LNCAP (cell line): Measurements from ENCODE around the gene EFCAB13.

Experiments used
- CTCF ChIP-seq: fragments of 450-650 bp; IDR thresholded peaks from 2 replicates; pipeline ENCODE4 v1.5.1; 2017; ENCODE audit warnings: mild to moderate bottlenecking

The EFCAB13 gene

GRCh38 chr17:47318197-47318918 lies 5.4 kb upstream of the EFCAB13 start:
- no peak for TF ChIP-seq CTCF

- no peak for TF ChIP-seq CTCF
Observed at GRCh38 chr17:47320879-47321502, 2.8 kb upstream of the EFCAB13 start.

GRCh38 chr17:47324224-47325020 lies 667 bp downstream of the EFCAB13 start:
- no peak for TF ChIP-seq CTCF

- TF ChIP-seq CTCF = no peak
Observed at GRCh38 chr17:47325176-47325575, 1.4 kb downstream of the EFCAB13 start.

- no peak for TF ChIP-seq CTCF
Observed at GRCh38 chr17:47330548-47330947, 6.8 kb downstream of the EFCAB13 start.

- no peak for TF ChIP-seq CTCF
Observed at GRCh38 chr17:47332287-47332686, 8.5 kb downstream of the EFCAB13 start.

GRCh38 chr17:47335101-47335936 lies 11.6 kb downstream of the EFCAB13 start:
- TF ChIP-seq CTCF = no peak
